Measurements from ENCODE around the gene TMEM50B. TPM values are rescaled to one million over a fixed set of nuclear protein-coding genes. Genes with fewer than 3 reads are reported as not detected.
"Not testable (repeated sequence)": the region's sequence is repeated elsewhere in the genome, so short reads cannot be mapped to it uniquely, and the experiment has no call there.

Gene TMEM50B
- total RNA-seq, 4 donors from 2014 or later: 43.3 to 116 (median 76.7) TPM

- intact Hi-C loops (cut with DNase I; ENCODE audit: low total_unique reads): no loop called here
- H3K4me1 ChIP-seq: no peaks in the 10 kb centered on the region
- no peaks in the 10 kb centered on the region for H3K36me3 ChIP-seq
- TF ChIP-seq, protein P1, sequence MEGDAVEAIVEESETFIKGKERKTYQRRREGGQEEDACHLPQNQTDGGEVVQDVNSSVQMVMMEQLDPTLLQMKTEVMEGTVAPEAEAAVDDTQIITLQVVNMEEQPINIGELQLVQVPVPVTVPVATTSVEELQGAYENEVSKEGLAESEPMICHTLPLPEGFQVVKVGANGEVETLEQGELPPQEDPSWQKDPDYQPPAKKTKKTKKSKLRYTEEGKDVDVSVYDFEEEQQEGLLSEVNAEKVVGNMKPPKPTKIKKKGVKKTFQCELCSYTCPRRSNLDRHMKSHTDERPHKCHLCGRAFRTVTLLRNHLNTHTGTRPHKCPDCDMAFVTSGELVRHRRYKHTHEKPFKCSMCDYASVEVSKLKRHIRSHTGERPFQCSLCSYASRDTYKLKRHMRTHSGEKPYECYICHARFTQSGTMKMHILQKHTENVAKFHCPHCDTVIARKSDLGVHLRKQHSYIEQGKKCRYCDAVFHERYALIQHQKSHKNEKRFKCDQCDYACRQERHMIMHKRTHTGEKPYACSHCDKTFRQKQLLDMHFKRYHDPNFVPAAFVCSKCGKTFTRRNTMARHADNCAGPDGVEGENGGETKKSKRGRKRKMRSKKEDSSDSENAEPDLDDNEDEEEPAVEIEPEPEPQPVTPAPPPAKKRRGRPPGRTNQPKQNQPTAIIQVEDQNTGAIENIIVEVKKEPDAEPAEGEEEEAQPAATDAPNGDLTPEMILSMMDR (IDR thresholded peaks at IDR 0.05): no peak
- TF ChIP-seq POLR2A (IDR thresholded peaks at IDR 0.05): no peak
- H3K27me3 ChIP-seq: no peaks in the 10 kb centered on the region
- DNase-seq: no peak
- no peak overlapping the region for H3K27ac ChIP-seq
- no peaks in the 10 kb centered on the region for H3K9me3 ChIP-seq
- no peak overlapping the region for H3K4me3 ChIP-seq
These were observed 30.2 kb downstream of the TMEM50B start for GRCh38 chr21:33449616-33450015.

GRCh38 chr21:33446620-33447019, 33.2 kb downstream of the TMEM50B start:
- DNase-seq; H3K9me3 ChIP-seq; H3K4me3 ChIP-seq; H3K27me3 ChIP-seq; H3K4me1 ChIP-seq; H3K27ac ChIP-seq; H3K36me3 ChIP-seq; intact Hi-C loops (cut with DNase I; ENCODE audit: low total_unique reads): not testable (repeated sequence)

- Histone ChIP-seq H3K27ac (no peak overlapping the region), H3K27me3 (no peaks in the 10 kb centered on the region), H3K36me3 (no peaks in the 10 kb centered on the region), H3K4me3 (no peak overlapping the region), H3K4me1 (no peaks in the 10 kb centered on the region), H3K9me3 (no peaks in the 10 kb centered on the region)
- TF ChIP-seq, protein P1 (IDR thresholded peaks at IDR 0.05): no peak
- TF ChIP-seq POLR2A (IDR thresholded peaks at IDR 0.05): no peak
- intact Hi-C loops (cut with DNase I; ENCODE audit: low total_unique reads): no loop called here
- no peak for DNase-seq
These were observed 35.3 kb downstream of the TMEM50B start for GRCh38 chr21:33444499-33444898.

GRCh38 chr21:33443194-33443593, 36.6 kb downstream of the TMEM50B start:
- Histone ChIP-seq H3K27ac (no peak overlapping the region), H3K9me3 (no peaks in the 10 kb centered on the region), H3K27me3 (no peaks in the 10 kb centered on the region), H3K4me3 (no peak overlapping the region), H3K4me1 (no peaks in the 10 kb centered on the region), H3K36me3 (no peaks in the 10 kb centered on the region)
- intact Hi-C loops (cut with DNase I; ENCODE audit: low total_unique reads): no loop called here
- no peak for DNase-seq
- TF ChIP-seq, protein P1 (IDR thresholded peaks at IDR 0.05): no peak
- TF ChIP-seq POLR2A (IDR thresholded peaks at IDR 0.05): no peak

DNA sequence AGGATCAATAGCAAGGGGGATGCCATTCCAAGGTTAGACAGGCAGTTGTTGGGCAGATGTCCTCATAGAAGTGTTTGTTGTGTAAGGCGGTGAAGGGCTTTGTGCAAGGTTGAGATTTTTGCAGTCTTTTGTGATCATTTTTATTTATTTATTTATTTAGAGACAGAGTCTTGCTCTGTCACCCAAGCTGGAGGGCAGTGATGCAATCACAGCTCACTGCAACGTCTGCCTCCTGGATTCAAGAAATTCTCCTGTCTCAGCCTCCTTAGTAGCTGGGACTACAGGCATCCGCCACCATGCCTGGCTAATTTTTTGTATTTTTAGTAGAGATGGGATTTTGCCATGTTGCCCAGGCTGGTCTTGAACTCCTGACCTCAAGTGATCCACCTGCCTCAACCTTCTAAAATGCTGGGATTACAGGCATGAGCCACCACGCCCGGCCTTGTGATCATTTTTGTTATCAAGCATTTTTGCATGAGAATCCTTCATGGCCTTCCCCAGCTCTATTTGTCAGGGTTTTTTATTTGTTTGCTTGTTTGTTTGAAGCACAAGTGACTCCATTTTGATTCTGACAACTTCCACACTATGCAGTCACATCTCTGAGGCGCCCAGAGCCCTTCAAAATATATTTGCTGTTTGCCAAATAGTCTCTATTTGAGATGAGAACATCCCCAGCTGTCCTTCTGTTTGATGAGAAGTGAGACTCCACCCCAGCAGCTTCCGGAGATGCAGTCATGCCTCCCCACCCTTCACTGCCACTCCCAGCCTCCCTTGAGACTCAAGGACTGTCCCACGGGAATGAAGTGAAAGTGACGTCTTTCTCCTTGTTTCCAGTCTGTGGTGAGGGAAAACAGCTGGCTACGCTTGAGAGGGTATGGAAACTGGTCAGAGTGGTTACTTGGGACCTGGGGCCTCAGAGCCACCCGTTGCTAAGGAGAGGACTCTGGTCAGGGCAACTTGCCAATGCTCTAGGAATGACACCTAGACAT, 38.0 kb downstream of the TMEM50B start:
- H3K4me3 ChIP-seq: no peak overlapping the region
- no peaks in the 10 kb centered on the region for H3K9me3 ChIP-seq
- intact Hi-C loops (cut with DNase I; ENCODE audit: low total_unique reads): no loop called here
- no peaks in the 10 kb centered on the region for H3K36me3 ChIP-seq
- TF ChIP-seq, protein P1 (IDR thresholded peaks at IDR 0.05): no peak
- no peak for TF ChIP-seq POLR2A (IDR thresholded peaks at IDR 0.05)
- no peak overlapping the region for H3K27ac ChIP-seq
- no peaks in the 10 kb centered on the region for H3K4me1 ChIP-seq
- no peaks in the 10 kb centered on the region for H3K27me3 ChIP-seq
- DNase-seq: no peak

Data from uterus (tissue), 4 donors.